Prostate gland (tissue), 2 donors: ENCODE measurements around the gene ISCU.

Experiments used
- CTCF ChIP-seq, 4 experiments: fragments of 200-600 bp in 2 of 4; fragments of 450-650 bp in 2 of 4; sonication (generic) in 2 of 4; IDR thresholded peaks; 1 replicate in 3 of 4; 2 replicates in 1 of 4; pipeline ENCODE4 v1.5.1; 2016 to 2019; ENCODE audit warnings: antibody characterized with exemption in 4 of 4, mild to moderate bottlenecking in 2 of 4, moderate library complexity in 2 of 4
- POLR2A ChIP-seq: fragments of 450-650 bp; IDR thresholded peaks from one replicate; pipeline ENCODE4 v1.6.1; 2016; ENCODE audit warnings: antibody characterized with exemption, mild to moderate bottlenecking
- POLR2AphosphoS5 ChIP-seq: sonication (generic); formaldehyde crosslinking; IDR thresholded peaks from one replicate; pipeline ENCODE4 v1.6.1; 2017; ENCODE audit warnings: antibody characterized with exemption

GRCh38 chr12:108564724-108565123, 2.3 kb downstream of the ISCU start:
- TF ChIP-seq CTCF (IDR thresholded peaks at IDR 0.05) (no peak), POLR2A (no peak), POLR2AphosphoS5 (no peak)
